Stimulated activated CD8-positive, alpha-beta memory T cell treated with anti-CD3 and anti-CD28 coated beads, Interleukin-12 subunit alpha, Interleukin-12 subunit beta, amount 100 ng/mL, for 1 hour (primary cell): Measurements from ENCODE around the gene PFDN4.

Source experiments
- DNase-seq: peaks from one replicate; pipeline ENCODE4 v3.0.0-alpha.2; 2020; ENCODE audit warnings: low read depth

PFDN4 gene

DNA sequence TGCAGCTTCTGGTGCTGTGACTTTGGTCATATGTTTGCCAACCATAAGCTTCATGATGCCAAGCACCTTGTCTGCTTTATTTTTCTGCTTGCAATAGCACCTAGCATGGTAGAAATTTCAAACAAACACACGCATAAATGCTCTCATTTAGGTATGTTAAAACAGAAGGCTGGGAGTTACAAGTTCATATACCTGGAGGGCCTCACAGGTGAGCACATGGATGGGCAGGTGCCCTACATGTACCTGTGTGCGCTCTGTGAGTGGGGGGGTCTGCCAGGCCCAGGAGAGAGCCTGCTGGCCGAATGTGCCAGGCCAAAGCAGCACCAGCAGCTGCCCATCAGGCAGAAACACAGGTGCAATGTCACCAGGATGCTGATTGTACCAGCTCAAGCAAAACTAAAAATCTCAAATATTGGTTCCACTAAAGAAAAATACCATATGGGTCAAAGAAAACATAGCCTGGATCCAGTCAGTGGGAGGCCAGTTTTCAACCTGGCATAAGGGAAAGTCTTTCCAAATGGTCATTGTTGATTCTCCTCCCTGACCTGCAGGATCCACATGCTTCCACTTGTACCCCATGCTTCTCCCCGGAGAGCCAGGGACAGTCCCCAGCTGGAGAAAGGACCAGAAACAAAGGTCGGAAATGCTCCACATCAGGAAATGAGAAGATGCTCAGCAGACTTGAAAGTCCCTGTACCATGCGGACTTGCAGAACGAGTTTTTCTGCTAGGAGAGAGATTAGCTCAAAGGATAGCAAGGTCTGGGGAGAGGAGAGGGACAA is 7.2 kb upstream of the PFDN4 start:
- DNase-seq: no peak

DNA sequence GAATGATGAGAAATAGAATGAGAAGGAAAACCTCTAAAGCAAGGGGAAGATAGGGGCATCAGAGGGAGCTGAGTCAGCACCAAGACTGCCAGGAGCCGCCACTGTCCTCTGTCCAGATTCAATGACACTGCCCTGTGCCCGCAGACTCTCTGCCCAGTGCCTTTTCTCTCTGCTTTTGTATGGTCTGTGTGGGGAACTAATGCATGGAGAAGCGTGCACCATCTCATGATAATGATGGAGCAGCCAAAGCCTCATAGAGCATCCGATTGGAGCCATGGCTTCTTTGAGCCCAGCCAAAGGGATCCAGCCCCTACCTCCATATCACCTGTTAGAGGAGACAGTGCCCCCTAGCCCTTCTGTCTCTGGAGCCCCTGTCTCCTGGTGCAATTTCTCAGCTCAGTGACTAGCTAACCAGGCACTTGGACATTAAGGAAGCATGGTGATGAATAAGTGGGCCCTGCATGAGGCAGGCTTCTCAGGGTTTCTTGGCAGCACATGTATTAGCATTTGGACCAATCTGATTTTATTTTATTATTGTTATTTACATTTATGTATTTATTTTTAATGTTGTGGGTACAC is 6.5 kb upstream of the PFDN4 start:
- DNase-seq: no peak

DNA sequence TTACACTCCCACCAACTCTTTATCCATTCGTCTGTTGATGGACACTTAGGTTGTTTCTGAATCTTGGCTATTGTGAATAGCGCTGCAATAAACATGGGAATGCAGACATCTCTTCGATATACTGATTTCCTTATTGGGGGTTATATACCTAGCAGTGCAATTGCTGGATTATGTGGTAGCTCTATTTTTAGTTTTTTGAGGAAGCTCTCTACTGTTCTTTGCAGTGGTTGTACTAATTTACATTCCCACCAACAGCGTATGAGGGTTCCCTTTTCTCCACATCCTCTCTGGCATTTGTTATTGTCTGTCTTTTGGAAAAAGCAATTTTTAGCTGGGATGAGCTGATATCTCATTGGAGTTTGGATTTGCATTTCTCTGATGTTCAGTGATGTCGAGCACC is 4.6 kb upstream of the PFDN4 start:
- DNase-seq: no peak

DNA sequence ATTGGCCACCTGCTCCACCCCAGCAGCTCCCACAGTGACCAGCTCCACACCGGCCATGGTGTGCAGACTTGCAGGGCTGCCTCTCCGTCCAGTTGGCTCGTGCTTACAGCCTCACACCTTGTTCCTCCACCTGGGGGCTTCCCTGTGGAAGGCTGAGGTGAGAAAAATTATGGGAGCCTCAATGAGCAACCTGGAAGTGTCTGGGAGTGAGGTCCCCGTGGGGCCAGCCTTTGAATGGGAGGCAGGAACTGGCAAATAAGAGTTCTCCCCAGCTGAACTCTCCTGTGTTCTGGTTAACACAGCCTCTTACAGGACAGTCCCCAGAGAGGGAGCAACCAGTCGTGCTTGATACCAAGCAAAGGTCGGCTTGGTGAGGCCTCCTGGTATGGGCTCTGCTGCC is 3.8 kb upstream of the PFDN4 start:
- no peak for DNase-seq

DNA sequence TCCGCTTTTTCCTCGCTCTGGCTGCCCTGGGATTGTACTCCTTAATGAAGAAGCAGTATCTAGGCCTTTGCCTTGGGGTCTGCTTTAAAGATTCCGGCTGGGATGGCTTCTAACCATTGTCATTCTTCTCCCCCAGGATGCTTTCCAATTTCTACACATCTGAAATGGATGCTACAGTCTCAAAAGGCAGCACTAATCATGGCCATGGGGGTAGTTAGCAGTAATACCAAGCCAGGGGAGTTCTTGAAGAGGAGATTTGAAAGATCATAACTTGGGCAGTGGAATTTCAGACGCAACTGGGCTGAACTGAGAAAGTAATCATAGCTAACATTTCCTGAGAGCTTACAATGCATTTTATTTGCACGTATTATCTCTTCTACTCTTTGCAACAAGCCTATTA is 3.4 kb upstream of the PFDN4 start:
- no peak for DNase-seq

DNA sequence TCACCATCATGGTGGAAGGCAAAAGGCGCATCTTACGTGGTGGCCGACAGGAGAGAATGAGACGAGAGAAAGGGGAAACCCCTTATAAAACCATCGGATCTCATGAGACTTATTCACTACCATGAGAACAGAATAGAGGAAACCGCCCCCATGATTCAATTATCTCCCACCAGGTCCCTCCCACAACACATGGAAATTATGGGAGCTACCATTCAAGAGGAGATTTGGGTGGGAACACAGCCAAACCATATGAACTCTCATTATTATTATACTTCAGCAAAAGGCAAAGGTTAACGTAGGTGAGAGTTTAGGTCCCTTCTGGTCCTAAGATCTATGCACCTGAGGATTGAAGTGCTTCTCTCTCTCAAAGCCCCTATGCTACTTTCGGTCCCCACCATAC is 2.4 kb upstream of the PFDN4 start:
- no peak for DNase-seq

DNA sequence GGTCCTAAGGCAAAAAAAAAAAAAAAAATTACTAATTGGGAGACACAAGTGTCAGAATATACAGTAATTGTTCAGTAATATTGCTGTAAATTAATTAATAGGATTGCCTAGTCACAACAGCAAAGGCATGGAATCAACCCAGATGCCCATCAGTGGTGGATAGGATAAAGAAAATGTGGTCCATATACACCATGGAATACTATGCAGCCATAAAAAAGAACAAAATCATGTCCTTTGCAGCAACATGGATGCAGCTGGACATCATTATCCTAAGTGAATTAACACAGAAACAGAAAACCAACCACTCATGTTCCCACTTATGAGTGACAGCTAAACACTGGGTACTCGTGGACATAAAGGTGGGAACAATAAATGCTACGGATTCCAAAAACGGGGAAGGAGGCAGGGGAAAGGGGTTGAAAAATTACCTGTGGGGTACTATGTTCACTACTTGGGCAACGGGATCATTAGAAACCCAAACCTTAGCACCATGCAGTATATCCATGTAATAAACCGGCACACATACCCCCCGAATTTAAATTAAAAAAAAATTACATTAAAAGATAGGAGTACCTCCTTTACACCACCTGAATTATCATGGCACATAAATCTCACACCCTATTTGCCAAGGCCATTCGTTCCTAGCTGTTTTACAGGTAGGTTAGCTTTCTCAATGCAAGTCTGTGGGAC is 689 bp upstream of the PFDN4 start:
- DNase-seq: no peak

DNA sequence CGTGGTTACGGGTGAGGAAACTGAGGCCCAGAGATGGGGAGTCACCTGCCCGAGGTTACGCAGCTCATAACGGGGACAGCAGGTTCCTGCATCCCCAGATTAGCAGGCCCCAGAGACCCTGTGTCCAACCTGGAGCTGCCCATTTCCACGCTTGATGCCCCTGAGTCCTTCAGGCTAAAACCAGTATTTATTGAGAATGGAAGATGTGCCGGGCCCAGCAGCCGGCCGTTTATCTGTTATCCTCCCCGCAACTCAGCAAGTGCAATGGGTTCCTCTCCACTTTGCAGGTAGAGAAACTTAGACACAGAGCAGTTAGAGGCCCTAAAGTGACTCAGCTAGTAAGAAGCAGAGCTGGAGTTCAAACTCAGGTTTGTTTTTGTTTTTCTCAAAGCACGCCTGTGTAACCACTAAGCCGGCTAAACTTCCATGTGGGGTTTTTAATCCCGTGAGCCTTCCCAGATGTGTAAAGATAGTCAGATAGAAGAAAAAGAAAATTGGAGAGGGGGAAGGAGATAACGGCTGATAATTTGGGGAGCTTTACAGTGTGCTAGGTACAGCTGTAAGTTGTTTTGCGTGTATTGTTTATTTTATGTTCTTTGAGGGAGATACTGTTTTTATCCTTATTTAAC is 775 bp downstream of the PFDN4 start:
- no peak for DNase-seq

DNA sequence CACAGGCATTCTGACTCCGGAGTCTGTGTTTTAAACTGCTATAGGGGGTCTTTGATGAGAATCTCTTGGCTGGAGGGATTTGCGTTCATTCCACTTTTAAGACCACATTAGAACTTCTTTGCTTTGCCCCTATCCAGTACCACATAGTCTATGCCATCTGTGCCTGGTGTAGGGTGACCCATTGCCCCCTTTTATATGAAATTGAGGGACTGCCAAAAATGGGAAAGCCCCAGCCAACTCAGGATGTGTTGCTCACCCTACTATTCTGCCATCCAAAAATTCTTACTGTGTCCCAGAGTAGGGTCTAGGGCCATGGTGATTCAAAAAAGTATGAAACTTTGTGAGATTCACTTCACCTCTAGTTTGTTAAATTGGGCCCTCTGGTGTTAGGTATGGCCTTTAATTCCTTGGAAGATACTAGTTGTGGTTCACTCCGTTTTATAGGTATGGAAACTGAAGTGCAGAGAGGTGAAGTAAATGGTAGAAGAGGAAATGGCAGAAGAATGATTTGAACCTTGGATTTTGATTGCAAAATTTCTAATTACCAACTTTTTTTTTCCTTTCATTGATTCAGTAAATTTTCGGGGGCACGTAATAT is 1.4 kb downstream of the PFDN4 start:
- DNase-seq: no peak

DNA sequence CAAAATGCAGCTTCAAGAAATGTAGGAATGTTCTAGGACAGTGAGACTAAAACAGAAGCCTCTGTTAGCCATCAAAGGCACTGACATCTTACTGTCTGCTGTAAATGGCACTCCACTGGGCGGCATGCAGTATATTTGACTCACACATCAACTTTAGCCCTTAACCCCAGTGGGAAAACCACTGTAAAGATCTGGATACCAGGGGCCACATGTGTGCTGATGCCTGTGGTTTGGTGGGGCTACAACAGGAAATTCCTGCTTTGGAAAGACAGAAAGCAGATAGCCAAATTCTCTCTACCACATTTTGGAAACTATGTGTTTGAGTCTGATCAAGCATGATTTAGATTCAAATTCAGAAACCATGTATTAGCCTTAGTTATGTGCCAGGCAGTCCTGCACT is 4.3 kb downstream of the PFDN4 start:
- DNase-seq: no peak

DNA sequence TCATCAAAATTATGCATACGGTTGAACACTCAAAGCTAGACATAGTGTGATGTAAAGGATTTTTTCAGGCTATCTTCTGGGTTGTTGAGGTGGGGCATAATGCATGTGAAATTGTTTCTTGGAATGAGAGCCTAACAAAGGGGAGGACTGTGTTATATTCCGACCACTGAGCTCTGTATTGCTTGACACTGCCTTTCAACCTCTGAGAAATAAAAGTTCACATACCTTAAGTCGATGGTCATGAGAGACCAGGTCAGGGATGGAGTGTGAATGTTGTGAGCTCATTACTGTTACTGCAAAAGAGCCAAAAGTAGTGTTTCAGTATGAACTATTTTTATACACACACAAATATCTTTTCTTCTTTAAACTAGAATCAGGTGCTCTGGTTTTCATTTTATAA is 5.0 kb downstream of the PFDN4 start:
- DNase-seq: no peak

DNA sequence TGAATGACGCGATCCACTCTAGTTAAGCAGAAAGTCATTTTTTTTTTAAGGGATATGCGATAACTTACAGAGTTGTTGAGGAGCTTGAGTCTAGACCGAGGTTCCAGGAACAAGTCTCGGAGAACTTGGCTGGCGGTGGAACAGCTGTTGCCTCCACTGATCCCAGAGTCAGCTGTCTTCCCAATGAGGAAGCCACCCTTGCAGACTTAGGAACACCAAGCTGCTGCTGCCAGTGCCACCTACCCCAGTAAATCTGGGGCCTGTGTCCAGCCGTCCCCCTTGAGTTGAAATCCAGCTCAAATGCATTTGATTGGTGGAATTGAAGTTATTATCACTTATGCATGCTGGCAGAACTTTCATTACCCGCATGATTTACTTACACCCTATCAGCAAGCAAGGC is 6.7 kb downstream of the PFDN4 start:
- no peak for DNase-seq

DNA sequence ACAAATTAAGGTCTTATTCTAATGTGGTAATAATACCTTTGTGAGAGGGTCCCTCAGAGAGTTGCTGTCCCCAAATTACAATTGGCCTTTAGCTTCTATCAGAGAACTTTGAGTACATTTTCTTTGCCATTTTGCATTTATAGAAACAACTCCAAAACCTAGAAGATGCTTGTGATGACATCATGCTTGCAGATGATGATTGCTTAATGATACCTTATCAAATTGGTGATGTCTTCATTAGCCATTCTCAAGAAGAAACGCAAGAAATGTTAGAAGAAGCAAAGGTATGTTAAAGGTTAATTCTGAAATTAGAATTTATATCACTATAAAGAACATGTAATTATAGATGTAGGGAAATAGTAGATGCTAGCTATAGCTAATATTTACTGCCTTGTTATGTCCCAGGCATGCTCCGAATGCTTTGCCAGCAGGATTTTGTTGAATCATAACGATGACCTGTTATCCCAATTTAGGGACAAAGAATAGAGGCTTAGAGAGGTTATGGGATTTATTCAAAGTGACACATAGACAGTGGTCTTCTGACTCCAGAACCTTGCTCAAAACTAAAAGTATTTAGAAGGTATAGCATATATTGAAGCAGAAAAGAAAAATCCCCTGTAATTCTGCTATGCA is 7.4 kb downstream of the PFDN4 start:
- DNase-seq: no peak

DNA sequence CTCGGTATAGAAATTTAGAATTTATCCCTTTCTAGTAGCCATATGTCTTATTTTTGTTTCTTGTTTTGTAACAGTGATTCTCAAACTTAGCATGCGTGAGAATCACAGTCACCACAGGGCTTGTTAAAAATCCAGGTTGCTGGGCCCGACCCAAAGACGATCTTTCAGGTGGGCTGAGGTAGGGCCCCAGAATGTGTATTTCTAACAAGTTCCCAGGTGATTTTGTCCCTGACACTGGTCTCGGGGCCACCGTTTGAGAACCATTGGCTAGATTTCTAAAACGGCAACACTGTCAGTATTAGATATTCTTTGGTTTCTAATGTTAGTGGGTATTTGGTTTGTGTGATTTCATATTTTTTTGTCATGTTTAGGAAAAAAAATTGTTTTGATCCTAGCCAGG is 9.9 kb downstream of the PFDN4 start:
- DNase-seq: no peak

DNA sequence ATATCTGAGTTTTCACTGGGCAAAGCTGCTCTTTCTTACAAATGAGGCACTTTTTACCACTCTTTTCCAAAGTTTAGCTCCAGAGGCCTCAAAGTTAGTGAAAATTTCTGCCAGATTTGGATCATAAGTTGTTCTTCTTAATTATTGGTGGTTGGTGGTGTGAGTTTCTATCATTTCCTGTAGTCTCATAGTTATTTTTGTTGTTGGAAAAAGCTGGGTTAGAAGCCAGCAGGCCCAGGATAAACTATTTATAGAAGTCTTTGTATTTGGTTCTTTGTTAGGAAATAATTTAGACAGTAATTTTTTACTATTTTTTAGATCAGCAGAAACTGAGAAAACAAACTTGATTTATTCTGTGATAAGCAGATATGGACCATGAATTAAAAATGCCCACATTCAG is 10.6 kb downstream of the PFDN4 start:
- DNase-seq: no peak

DNA sequence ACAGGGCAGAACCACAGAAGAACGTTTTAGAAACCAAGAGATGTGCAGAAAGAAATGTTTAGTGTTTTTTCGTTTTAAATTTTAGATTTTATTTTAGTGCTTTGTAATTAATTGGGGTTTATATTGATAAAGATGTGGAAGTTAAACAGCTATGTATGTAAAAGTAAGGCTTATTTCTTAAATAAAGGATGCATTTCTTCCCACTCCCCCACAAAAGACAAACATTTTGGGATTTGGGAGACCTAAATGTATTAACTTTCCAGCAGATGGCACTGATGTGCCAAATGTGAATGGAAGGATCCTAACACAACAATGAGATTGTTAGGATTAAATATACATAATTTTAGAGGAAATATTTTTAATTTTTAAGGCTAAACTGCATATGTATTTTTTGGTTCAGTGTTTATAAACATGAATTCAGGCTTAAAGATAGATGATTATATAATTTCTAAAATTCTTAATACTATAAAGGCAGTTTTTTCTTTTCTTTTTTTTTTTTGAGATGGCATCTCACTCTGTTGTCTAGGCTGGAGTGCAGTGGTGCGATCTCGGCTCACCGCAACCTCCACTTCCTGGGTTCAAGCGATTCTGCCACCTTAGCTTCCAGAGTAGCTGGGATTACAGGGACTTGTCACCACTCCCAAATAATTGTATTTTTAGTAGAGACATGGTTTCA is 12.0 kb downstream of the PFDN4 start:
- no peak for DNase-seq

DNA sequence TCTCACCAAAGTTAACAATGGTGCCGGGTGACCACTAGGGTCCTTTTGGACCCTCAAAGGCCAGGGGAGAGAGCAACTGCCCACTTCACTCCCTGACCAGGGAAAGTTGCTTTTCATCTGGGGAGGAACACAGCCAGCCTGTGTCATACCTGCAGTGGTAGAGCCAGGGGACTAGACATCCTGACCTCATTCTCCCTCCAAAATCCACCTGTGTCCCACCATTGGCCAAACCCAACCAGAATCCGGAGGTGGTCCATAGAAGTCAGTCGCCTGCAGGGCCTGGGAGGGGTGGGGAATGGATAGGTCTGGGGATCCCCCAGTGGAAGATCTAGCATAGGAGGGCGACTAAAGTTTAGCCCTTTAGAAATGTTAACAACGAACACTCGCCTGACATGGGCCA is 12.8 kb downstream of the PFDN4 start:
- no peak for DNase-seq

DNA sequence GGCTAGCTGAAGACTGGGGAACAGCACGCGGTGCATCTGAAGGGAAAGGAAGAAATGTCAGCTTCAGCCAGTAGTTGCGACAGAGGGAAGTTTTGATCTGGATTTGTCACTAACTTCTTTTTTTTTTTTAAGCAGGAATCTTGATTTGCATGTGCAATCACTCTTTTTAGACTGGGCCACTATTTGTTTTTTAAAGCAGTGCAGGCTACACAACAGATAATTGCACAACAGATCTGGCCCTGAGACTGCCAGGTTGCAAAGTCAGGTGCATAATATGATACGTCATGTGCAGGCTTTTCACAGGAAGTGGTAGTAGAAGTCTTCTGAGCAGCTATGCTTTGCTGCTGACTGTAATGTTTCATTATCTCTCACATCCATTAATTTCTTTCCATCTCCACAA is 13.5 kb downstream of the PFDN4 start:
- DNase-seq: no peak

DNA sequence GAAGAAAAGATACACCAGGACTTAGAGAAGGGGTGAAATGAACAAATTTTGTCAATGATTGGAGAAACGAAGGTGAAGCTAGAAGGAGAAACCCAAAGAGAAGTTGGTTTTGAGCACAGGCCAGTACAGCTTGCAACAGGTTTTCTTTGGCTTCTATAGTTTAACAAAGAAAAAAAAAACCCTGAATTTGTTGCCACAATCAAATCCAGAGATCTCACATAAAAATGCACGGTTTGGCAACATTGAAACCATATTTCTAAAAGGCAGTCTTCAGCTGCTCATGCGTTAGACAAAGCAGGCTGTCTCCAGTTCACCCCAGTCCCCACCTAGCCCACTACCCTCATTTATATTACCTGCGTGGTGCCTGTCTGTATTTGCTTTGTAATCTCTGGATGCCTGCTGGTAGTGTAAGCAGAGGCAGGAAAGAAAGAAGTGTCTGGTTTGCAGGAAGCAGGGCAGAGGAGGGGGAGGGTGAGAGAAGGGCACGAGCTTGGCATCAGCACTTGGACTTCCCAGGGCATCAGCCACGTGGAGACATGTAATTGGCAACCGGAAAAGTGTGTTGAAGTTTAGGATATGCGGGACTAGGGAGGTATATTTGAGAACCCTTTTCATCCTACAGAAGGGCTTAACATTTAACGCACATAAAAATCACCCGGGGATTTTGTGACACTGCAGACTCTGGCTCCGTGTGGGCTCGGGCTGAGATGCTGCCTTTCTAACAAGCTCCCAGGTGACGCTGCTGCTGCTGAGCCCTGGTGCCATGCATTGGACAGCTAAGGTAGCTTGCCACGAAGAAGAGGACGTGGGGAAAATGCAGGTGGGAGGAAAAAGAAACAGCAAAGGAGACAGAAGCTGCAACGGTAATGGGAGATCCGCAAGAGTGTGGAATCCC is 14.4 kb downstream of the PFDN4 start:
- no peak for DNase-seq

DNA sequence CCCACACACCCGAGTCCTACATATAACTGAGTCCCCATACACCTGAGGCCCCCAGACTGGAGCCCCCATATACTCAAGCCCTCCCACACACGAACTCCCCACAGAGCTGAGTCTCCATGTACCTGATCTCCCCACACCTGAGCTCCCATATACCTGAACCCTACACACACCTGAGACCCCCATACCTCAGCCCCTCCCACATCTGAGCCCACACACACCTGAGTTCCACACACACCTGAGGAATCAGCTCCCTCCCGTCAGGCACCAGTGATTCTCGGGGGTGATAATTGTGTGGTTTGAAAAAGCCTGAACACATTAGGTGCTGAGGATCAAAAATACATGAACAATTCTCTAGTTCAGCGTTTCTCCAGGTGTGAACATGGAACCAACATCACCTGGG is 15.4 kb downstream of the PFDN4 start:
- DNase-seq: no peak

DNA sequence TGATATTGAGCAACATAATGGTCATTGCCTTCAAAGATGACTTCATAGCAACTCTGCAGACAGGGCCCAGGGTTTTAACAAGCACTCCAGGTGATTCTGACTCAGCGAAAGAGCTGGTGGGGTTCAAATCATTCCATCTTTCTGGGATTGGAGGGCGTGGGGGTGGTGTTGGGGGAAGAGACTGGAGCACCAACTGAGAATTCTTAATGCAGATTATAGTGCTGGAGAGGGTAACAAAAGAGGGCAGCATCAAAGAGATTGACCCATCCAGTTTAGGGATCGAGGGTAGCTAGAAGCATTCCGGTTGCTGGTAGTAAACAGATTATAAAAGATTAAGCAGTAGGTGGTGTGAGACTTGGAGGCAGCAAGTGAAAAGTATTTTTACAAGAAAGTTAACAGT is 15.9 kb downstream of the PFDN4 start:
- DNase-seq: no peak
